GM19025 (cell line): ENCODE results near the gene PWWP2B.
"Not testable (repeated sequence)": the region's sequence is repeated elsewhere in the genome, so short reads cannot be mapped to it uniquely, and the experiment has no call there.

ENCODE experiments used
- ATAC-seq: cut with Tn5 transposase; IDR thresholded peaks from one replicate; pipeline ENCODE4 v1.9.1; 2021; ENCODE audit warnings: mild to moderate bottlenecking, low read depth, moderate library complexity; ENCODE audit not compliant: unreplicated experiment

The PWWP2B gene

DNA sequence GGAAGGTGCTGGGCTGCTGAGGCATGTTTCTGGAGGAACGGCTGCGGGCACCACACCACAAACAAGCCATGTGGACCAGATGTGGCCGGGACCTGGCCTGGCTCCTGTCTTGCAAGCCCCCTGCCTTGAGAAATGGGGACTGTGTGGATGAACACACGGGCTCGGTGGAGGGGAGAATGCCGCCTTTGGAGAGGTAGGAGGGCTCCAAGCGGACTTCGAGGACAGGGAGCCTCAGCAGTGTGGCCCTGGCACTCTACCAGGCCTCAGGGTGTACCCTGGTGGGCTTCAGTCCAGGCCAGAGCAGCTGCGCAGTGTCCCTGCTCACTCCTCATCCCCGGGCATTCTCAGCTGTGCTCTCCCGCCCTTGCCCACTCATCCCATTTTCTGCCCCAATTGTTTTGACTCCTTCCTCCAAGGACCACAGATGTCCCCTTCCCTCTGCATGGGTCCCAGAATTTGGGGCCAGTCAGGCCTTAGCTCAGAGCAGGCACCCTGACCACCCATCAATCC, 31.5 kb downstream of the PWWP2B start:
- no peak for ATAC-seq

DNA sequence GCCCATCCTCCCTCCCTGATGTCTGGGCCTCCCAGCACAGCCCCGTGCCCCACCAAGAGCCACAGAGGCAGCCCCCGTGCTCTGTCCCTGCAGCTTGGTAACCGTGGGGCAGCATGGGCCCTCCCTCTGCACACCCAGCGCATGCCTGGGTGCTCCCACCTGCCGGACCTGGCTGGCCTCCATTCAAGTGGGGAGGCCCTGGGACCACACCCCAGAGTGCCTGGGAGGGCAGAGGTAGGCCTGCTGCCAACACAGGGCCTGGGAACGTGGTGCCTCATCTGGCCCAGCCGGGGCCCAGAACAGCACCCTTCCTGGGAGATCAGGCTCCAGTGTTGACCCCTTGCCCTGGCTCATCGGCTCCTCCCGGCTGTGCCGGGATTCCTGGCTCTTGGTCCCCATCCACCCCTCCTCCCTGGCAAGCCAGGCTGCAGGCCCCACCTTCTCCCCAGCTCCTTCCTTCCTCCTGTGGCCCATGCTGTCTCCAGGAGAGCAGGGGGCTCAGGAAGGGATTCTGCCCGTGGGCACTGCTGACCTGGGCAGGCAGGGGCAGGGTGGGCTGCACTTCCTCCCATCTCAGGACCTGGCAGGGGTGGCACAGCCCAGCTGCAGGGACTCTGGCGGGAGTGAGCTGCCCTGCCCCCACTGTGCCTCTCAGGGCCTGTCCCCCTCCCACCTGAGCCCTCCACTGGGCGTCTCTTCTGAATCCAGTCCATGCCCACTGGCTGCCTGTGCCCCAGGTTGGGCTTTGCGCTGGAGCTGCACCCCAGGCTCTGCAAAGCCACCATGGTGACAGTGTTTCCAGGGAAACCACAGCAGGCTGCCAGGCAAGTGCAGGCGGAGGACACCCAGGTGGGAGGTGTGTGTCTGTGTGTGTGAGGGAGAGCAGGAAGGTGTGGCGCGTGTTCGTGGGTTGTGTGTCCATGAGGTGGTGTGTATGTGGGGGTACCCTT, 32.6 kb downstream of the PWWP2B start:
- ATAC-seq, result no peak

DNA sequence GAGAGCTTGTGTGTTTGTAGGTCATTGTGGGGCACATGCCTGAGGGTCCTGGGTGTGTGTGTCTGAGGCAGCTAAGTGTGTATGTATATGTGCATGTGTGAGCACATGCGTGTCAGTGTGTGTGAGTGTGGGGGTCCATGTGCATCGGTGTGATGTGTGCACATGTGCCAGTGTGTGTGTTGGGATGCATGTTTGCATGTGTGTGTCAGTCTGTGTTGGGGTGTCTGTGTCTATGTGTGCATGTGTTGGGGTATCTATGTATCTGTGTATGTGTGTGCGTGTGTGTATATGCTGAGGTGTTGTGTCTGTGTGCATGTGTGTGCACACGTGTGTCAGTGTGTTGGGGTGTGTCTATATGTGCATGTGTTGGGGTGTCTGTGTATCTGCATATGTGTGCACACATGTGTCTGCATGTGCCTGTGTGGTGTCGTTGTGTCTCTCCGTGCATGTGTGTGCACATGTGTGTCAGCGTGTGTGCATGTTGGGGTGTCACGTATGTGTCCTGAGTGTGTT, 33.3 kb downstream of the PWWP2B start:
- no peak for ATAC-seq

DNA sequence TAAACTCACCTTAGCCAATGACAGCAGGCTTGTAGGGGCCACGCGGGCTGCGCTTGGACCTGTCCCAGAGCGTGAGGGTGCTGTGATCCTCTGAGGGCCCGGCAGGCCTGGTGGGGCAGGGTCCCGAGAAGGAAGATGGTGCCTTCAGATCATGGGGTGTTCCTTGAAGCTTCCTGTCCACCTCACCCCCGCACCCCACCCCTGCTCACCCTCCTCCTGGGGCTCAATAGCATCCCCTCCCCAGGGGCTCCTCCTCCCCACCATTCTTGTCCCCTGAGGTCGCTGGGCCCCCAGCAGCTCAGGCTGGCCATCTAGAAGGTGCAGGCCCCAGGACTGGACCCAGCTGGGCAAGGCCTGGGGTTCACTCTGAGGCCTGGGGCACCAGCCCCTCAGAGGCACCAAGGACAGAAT, 33.9 kb downstream of the PWWP2B start:
- ATAC-seq, result no peak

DNA sequence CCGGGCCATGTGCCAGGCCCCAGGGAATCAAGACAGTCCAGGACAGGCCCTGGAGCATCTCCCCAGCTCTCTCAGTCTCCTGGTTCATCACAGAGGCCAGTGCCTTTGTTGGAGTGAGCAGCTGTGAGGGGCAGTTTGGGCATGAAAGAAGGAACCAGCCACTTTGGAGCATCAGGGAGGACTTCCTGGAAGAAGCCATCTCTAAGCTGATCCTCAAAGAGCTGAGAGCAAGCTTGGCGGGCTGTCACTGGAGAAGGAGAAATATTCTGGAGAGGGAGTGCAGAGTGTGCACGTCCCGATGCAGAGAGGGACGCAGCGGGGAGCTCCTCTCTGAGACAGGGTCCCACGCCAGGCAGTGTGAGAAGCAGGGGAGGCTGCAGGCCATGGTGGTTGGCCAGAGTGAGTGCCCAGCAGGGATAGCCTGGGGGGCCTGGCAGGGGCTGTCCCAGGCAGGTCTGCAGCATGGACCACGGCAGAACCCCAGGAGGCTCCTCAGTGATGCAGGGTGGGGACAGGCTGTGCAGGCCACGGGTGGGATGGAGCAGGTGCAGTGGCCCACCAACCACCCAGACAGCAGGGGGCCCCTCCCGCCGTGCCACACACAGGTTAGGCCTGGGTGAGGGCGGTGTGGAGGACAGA, 34.7 kb downstream of the PWWP2B start:
- no peak for ATAC-seq

DNA sequence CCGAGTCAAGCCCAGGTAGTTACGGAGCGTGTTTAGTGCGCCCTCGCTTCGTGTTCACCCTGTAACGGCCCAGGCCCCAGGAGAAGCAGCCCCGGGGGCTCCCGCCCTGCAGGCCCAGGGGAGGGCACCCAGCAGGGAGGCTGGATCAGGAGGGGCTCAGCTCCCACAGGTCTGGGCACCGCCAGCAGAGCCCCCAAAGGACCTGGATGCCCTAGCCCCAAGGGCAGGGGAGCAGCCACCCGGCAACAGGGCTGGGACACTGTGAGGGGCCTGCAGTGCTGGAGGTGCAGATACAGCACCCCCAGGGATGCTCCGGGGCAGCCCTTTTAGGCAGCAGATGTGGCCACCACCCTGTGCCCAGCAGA, 35.2 kb downstream of the PWWP2B start:
- no peak for ATAC-seq

DNA sequence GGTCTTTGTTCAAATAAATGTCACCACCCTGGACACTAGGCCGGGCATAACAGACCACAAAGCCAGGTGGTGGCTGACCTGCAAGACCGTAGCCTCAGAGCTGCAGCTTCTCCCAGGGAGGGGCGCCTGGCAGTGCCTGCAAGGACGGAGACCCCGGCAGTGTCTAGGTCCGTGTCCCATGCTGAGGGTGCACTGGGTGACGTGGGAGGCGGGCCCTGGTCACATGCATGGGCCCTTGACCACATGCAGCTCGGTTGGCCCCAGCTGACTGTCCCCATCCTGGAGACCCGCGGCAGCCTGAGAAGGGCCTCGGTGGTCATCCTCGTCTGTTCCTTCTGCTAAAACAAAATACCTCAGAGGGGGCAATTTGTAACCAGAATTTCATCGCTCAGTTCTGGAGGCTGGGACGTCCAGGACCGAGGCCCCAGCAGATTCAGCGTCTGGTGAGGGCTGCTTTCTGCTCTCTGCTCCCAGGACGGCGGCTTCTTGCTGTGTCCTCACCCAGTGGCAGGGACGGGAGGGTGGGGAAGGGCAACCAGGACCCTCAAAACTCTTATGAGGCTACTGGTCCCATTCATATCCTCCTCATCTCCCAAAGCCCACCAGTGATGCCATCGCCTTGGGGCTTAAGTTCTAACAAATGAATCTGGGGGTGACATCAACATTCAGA, 36.8 kb downstream of the PWWP2B start:
- no peak for ATAC-seq

DNA sequence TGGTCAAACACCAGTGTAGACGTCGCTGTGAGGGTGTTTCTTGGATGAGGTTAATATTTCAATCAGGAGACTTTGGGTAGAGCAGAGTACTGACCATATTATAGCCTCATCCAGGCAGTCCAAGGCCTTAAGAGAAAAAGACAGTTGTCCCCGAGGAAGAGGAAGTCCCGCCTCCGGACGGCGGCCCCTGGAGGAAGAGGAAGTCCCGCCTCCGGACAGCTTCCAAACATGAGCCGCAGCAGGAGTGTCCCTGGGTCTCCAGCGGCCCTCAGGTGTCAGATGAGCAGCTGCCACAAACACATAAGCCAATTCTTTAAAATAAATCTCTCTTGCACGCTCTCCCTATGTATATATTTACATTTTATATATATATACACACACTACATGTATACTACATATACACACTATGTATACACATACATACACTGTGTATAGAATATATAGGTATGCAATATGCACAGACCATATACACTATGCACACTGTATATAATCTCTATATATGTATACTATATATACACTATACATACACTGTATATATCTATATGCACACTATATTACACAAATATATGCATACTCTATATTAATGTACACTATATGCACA, 37.5 kb downstream of the PWWP2B start:
- no peak for ATAC-seq

DNA sequence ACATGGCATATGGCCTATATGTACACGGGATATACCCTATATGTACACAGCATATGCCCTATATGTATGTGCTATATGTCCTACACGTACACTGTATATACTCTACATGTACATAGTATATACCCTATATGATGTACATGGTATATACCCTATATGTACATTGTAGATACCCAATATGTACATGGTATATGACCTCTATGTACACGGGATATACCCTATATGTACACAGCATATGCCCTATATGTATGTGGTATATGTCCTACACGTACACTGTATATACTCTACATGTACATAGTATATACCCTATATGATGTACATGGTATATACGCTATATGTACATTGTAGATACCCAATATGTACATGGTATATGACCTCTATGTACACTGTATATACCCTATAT, 38.3 kb downstream of the PWWP2B start:
- not testable (repeated sequence) for ATAC-seq

DNA sequence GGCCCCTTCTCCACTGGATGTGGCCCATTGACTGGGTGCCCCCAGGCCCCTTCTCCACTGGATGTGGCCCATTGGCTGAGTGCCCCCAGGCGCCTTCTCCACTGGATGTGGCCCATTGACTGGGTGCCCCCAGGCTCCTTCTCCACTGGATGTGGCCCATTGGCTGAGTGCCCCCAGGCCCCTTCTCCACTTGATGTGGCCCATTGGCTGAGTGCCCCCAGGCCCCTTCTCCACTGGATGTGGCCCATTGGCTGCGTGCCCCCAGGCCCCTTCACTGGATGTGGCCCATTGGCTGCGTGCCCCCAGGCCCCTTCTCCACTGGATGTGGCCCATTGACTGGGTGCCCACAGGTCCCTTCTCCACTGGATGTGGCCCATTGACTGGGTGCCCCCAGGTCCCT, 39.1 kb downstream of the PWWP2B start:
- ATAC-seq, result not testable (repeated sequence)

DNA sequence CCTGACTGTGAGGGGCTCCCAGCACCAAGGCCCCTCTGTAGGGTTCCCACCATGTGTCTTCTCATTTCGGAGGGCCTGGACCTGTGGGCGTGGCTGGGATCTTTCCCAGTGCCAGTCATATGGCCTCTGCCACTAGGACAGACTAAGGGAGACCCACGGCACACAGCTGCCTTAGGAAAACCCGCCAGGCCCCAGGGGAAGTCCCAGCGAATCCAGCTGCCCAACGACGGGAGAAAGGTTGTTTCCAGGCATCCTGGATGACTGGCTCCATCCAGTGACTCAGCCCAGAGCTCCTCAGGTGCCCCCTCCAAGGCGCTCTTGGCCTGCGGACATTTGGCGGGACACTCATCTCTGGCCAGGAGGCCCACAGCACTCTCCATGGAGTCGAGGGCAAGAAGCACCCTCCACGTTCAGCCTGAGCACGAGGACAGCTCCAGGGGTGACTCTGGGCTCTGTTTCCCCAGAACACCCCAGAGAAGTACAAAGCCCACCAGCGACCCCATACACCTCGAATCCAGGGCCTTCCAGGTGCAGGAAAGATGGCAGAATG, 39.9 kb downstream of the PWWP2B start:
- no peak for ATAC-seq

DNA sequence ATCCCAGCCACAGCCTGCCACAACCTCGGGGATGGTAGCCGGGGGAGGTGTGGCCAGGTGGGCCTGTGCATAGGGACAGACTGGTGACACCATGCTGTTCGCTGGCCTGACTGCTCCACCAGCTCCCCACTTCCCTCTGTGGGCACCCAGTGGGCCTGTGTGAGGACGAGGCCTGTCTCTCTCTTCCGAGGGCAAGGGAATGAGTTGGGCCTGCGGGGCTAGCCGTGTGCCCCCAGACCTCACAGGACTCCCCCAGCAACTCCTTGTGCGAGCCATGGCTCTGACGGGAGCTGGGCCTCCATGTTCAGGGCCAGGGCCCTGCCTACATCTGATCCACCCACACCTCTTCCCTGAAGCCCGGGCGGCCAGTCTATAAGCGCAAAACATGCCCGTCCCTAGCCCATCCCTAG, 40.5 kb downstream of the PWWP2B start:
- ATAC-seq, result no peak

DNA sequence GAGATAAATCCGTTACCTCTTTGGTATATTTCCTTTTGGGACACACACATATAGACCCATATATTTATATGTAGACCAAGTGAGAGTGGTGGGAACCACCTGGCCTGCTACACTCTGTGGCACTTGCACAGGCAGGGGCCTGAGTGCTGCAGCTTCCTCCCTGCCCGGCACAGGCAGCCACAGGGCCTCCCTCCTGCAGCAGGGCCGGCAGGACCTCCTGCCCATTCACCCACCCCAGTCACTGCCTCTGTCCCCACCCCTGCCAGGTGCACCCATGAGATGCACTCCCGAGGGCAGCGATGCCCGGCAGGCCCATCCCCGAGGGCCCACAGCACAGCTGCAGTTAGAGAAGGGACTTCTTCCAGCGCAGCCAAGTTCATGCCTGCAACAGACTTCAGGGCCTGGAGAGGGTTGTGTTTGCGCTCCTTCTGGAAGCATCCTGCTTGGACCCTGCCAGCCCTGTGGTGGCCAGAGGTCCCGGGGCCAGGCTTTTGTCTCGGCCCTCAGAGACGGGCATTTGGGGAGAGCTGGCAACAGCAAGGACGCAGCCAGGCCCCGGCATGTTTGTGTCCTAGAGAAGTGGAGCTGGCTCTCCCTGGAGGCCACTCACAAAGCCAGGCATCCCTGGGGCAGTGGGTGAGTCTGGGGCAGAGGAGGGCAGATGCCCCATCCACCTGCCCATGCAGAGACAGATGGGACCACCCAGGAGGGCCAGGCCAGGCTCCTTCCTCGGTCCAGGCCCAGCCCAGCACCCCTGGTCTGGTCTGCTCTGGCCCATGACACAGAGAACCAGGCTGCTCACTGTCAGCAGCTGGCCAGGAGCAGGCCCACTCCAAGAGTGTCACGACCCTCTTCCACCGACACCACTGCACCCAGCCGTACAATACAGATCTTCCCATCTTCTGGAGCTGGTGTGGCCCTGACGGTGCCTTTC, 41.4 kb downstream of the PWWP2B start:
- no peak for ATAC-seq

DNA sequence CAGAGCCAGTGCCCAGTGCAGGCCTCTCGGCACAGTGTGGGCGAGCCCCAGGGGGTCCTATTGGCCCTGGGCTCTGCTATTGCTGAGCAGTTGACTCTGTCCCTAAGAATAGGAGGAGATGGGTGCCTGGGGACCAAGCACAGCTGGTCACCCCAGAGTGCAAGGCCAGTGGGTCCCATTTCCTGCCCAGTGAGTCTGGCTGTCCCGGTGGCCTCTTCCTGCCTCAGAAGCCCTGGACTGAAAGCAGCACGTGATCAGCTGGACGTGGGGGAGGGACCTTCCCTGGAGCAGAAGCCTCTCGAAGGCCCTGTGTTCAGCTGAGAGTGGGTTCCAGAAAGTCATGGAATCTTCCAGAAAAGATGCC, 42.0 kb downstream of the PWWP2B start:
- no peak for ATAC-seq

DNA sequence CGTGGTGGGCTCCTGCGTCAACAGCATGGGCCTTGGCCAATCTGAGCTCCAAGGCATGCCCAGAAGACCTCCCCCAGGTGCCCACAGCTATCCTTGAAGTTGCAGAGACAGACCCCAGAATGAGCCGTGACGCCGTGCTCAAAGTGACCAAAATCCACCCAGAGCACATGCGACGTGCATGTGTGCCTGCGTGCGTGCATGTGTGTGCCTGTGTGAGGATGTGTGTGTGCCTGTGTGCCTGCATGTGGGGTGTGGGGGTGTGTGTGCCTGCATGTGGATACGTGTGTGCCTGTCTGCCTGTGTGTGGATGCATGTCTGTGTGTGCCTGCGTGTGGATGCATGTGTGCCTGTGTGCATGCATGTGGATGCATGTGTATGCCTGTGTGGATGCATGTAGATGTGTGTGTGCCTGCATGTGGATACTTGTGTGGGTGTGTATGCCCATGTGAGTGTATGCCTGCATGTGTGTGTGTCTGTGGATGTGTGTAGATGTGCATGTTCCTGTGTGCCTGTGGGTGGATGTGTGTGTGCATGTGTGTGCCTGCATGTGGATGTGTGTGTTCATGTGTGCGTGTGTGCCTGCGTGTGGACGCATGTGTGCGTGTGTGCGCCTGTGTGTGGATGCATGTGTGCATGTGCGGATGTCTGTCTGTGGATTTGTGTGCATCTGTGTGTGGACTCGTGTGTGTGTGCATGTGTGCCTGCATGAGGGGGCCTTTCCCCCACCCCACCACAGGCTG, 42.6 kb downstream of the PWWP2B start:
- no peak for ATAC-seq

DNA sequence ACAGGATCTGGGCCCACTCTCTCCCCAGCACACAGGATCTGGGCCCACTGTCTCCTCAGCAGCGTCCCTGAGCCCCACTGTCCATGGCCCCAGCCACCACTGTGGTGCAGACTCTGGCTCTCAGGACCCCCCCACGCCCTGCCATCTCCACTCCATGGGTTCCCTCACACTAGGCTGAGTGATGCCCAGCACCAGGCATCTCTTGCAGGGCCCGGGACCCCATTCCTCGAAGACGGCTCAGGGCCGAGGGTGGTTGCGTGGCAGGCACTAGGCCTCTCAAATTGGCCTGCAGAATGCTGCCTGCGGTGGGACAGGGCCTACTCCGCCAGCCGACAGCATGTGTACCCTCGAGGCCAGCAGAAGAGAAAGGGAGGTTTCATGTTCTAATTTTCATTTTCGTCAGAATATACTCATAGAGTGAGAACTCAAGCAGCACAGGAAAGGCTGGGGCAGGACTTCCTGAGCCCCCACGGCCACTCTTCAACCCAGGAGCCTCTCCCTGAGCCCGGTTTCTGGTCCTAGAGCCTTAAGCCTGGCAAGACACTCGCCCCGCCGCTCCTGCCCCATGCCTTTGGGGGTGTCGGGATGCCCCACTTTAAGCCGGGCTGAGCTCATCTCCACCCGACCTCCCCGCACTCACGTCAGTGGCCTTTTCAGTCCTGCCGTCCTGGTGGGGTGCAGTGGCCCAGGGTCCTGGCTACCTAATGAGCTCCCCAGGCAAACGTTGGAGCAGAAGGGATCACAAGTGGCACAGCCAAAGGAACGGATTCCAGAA, 44.0 kb downstream of the PWWP2B start:
- no peak for ATAC-seq

DNA sequence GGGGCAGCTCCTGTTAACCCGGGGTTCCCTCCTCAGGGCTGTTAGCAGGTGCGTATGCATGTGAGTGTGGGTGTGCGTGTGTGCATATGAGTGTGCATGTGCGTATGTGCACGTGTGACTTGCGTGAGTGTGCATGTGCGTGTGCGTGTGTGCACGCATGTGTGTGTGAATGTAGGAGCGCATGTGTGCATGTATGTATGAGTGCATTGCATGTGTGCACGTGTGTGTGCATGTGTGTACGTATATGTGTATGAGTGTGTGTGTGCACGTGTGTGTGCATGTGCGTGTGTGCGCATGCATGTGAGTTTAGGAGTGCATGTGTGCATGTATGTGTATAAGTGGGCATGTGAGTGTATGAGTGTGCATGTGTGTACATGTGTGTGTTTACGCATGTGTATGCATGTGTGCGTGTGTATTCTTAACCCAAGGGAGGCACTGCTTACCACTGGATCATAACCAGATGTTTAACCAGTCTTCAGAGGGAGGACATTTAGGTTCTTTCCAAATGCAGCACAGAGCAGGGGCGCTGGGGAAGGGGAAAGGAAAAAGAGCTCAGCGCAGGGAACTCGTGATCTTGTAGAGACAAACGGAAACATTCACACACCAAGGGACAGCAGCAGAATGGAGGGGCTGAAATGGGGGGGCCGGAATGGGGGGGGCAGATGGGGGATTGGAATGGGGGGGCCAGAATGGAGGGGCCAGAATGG, 45.0 kb downstream of the PWWP2B start:
- no peak for ATAC-seq
